Medulla oblongata (tissue), 1 donor: Measurements from ENCODE around the gene ATG2B.

Source experiments
- DNase-seq: peaks from one replicate; pipeline ENCODE4 v3.0.0-alpha.2; 2015; ENCODE audit errors: extremely low spot score

Gene ATG2B

GRCh38 chr14:96309133-96309895 lies 53.8 kb downstream of the ATG2B start:
- DNase-seq: no peak

GRCh38 chr14:96307434-96307833 lies 55.7 kb downstream of the ATG2B start:
- DNase-seq: no peak

GRCh38 chr14:96304956-96305355 lies 58.2 kb downstream of the ATG2B start:
- no peak for DNase-seq

- DNase-seq: no peak
Observed at GRCh38 chr14:96303981-96304380, 59.2 kb downstream of the ATG2B start.

GRCh38 chr14:96299441-96299840 lies 63.7 kb downstream of the ATG2B start:
- peak; percentile 16 for DNase-seq

GRCh38 chr14:96297997-96298515 lies 65.1 kb downstream of the ATG2B start:
- DNase-seq: no peak

- DNase-seq: peak; percentile 18
Observed at GRCh38 chr14:96297000-96297399, 66.1 kb downstream of the ATG2B start.

- no peak for DNase-seq
Observed at GRCh38 chr14:96294246-96294645, 68.9 kb downstream of the ATG2B start.

GRCh38 chr14:96287856-96288255 lies 75.3 kb downstream of the ATG2B start:
- no peak for DNase-seq

- no peak for DNase-seq
Observed at GRCh38 chr14:96286251-96286650, 76.9 kb downstream of the ATG2B start.

GRCh38 chr14:96285667-96286066 lies 77.5 kb downstream of the ATG2B start:
- no peak for DNase-seq

GRCh38 chr14:96284430-96284829 lies 78.7 kb downstream of the ATG2B start:
- no peak for DNase-seq

- DNase-seq: no peak
Observed at GRCh38 chr14:96284008-96284407, 79.1 kb downstream of the ATG2B start.

GRCh38 chr14:96281486-96281885 lies 81.7 kb downstream of the ATG2B start:
- DNase-seq: no peak

- DNase-seq: no peak
Observed at GRCh38 chr14:96280104-96280503, 83.0 kb downstream of the ATG2B start.

- no peak for DNase-seq
Observed at GRCh38 chr14:96279564-96279963, 83.6 kb downstream of the ATG2B start.

- DNase-seq: no peak
Observed at GRCh38 chr14:96277890-96278289, 85.3 kb downstream of the ATG2B start.

GRCh38 chr14:96275177-96276112 lies 87.7 kb downstream of the ATG2B start:
- DNase-seq: peak; percentile 85

- DNase-seq: peak; percentile 50
Observed at GRCh38 chr14:96274543-96274942, 88.6 kb downstream of the ATG2B start.

- no peak for DNase-seq
Observed at GRCh38 chr14:96274122-96274521, 89.0 kb downstream of the ATG2B start.

- DNase-seq: no peak
Observed at GRCh38 chr14:96273629-96274028, 89.5 kb downstream of the ATG2B start.

GRCh38 chr14:96272777-96273473 lies 90.2 kb downstream of the ATG2B start:
- DNase-seq: no peak
